Keratinocyte (primary cell): Measurements from ENCODE around the gene DCT. TPM values are rescaled to one million over a fixed set of nuclear protein-coding genes. Genes with fewer than 3 reads are reported as not detected.

Experiments used
- DNase-seq: peaks from one replicate; pipeline ENCODE4 v3.0.0-alpha.2; 2011; ENCODE audit warnings: low read depth, missing footprints, low spot score
- FAIRE-seq: peaks from 2 replicates; lab custom pipeline; 2011; peaks lifted over from hg19 to GRCh38; lab: Jason Lieb, UNC
- H2AFZ ChIP-seq: 2 replicates; pipeline ENCODE4 v1.6.0; 2012; ENCODE audit warnings: low read length, control low read depth, inconsistent platforms; ENCODE audit not compliant: control insufficient read depth
- H3K27ac ChIP-seq: 2 replicates; pipeline ENCODE4 v1.5.1; 2011; ENCODE audit warnings: low read length; ENCODE audit not compliant: control insufficient read depth, insufficient read depth
- H3K27me3 ChIP-seq: 3 replicates; pipeline ENCODE4 v1.6.0; 2011; ENCODE audit warnings: low read length; ENCODE audit not compliant: control insufficient read depth, insufficient read depth; ENCODE audit errors: extremely low read depth
- H3K36me3 ChIP-seq, 2 experiments: 2 replicates in 1 of 2; 3 replicates in 1 of 2; pipeline ENCODE4 v1.5.1; 2011; ENCODE audit warnings: low read length in 2 of 2, mild to moderate bottlenecking in 1 of 2; ENCODE audit not compliant: control insufficient read depth in 2 of 2, insufficient read depth in 2 of 2; ENCODE audit errors: extremely low read depth in 1 of 2
- H3K4me1 ChIP-seq: 3 replicates; pipeline ENCODE4 v1.5.1; 2011; ENCODE audit warnings: low read length; ENCODE audit not compliant: control insufficient read depth, insufficient read depth; ENCODE audit errors: extremely low read depth
- H3K4me2 ChIP-seq: 3 replicates; pipeline ENCODE4 v1.6.0; 2011; ENCODE audit warnings: low read depth, low read length; ENCODE audit not compliant: control insufficient read depth, insufficient read depth; ENCODE audit errors: extremely low read depth
- H3K4me3 ChIP-seq, 3 experiments: fragments of 200-600 bp in 1 of 3; sonication (generic) in 1 of 3; 2 replicates in 2 of 3; 3 replicates in 1 of 3; pipeline ENCODE4 v1.5.1; 2011 to 2016; ENCODE audit warnings: low read length in 3 of 3, mild to moderate bottlenecking in 3 of 3, control low read depth in 2 of 3, inconsistent platforms in 1 of 3, low read depth in 1 of 3, mixed read lengths in 1 of 3, mixed run types in 1 of 3, moderate library complexity in 1 of 3; ENCODE audit not compliant: control insufficient read depth in 2 of 3, insufficient read depth in 2 of 3; ENCODE audit errors: extremely low read depth in 1 of 3
- H3K79me2 ChIP-seq: 2 replicates; pipeline ENCODE4 v1.6.0; 2012; ENCODE audit warnings: low read length; ENCODE audit not compliant: control insufficient read depth, insufficient read depth
- H3K9ac ChIP-seq: 3 replicates; pipeline ENCODE4 v1.6.0; 2011; ENCODE audit warnings: low read length; ENCODE audit not compliant: control insufficient read depth, insufficient read depth; ENCODE audit errors: extremely low read depth
- H3K9me1 ChIP-seq: 3 replicates; pipeline ENCODE4 v1.6.0; 2011; ENCODE audit warnings: low read length; ENCODE audit not compliant: control insufficient read depth, insufficient read depth; ENCODE audit errors: extremely low read depth
- H3K9me3 ChIP-seq: 2 replicates; pipeline ENCODE4 v1.5.1; 2012; ENCODE audit warnings: low read depth, low read length; ENCODE audit not compliant: control insufficient read depth
- H4K20me1 ChIP-seq: 3 replicates; pipeline ENCODE4 v1.6.0; 2011; ENCODE audit warnings: low read length; ENCODE audit not compliant: control insufficient read depth, insufficient read depth; ENCODE audit errors: extremely low read depth
- EZH2 ChIP-seq: IDR thresholded peaks from one replicate; pipeline ENCODE4 v1.6.1; 2012; ENCODE audit warnings: inconsistent platforms, mild to moderate bottlenecking, low read length, moderate library complexity
- dilution Hi-C: fragments of 300-500 bp; cut with MboI; formaldehyde crosslinking; loops from one replicate; pipeline ENCODE4 v1.7.0; 2020; ENCODE audit warnings: low sequenced_read_pairs; ENCODE audit not compliant: extremely low pct_ligation_motif_present
- polyA plus RNA-seq, 5 experiments: library from polyadenylated mRNA; depleted of rRNA in 3 of 5; stranded (reverse) in 3 of 5; stranded (forward) in 1 of 5; unstranded in 1 of 5; fragments of >200 nt; gene quantifications; 1 replicate in 1 of 5; 2 replicates in 3 of 5; 3 replicates in 1 of 5; pipeline versions ENCODE4 v1.2.1 to v1.2.3, GENCODE V29; 2011 to 2012; ENCODE audit warnings: missing spikeins in 2 of 5, low read depth in 1 of 5, low replicate concordance in 1 of 5
- TF ChIP-seq, protein P1 (sequence below), 3 experiments: IDR thresholded peaks in 1 of 3; conservative IDR thresholded peaks in 1 of 3; optimal IDR thresholded peaks in 1 of 3; 2 replicates in 2 of 3; 3 replicates in 1 of 3; pipeline versions ENCODE3 to v1.5.1; 2011; ENCODE audit warnings: low read length in 3 of 3, mild to moderate bottlenecking in 3 of 3, moderate library complexity in 2 of 3, control low read depth in 1 of 3, inconsistent platforms in 1 of 3; ENCODE audit not compliant: insufficient read depth in 2 of 3; ENCODE audit errors: extremely low read depth in 1 of 3

The DCT gene
- polyA plus RNA-seq, 1 donor (not counting 4 experiments of a cell fraction or from before 2014, with no cell fraction given): 0.04 TPM

DNA sequence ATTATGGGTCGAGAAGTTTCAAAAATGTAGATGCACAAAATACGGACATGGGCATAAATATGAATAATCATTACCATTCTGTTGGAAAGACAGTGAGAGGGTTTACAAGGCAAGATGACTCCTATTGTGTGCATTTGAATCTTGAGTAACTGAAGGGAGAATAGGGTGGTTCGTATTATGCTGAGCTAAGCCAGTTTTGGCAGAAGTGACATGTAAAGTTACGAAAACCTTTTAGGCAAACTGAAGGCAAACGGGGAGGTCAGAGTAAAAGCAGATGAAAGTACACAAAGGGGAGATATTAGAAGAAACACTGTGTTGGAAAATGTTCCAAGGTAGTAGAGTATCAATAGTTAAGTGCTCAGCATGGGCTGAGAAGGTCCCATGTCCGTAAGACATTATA is 16.8 kb downstream of the DCT start:
- no peak for FAIRE-seq
- Histone ChIP-seq H3K4me1 (no peaks in the 10 kb centered on the region), H2AFZ (no peak overlapping the region), H3K27me3 (no peaks in the 10 kb centered on the region), H3K9me3 (no peaks in the 10 kb centered on the region), H3K27ac (no peak overlapping the region), H4K20me1 (no peaks in the 10 kb centered on the region), H3K9ac (no peak overlapping the region), H3K4me2 (no peak overlapping the region), H3K36me3 (no peaks in the 10 kb centered on the region), H3K79me2 (no peaks in the 10 kb centered on the region), H3K4me3 (no peak overlapping the region), H3K9me1 (no peaks in the 10 kb centered on the region)
- dilution Hi-C loops: no loop called here
- TF ChIP-seq, protein P1, sequence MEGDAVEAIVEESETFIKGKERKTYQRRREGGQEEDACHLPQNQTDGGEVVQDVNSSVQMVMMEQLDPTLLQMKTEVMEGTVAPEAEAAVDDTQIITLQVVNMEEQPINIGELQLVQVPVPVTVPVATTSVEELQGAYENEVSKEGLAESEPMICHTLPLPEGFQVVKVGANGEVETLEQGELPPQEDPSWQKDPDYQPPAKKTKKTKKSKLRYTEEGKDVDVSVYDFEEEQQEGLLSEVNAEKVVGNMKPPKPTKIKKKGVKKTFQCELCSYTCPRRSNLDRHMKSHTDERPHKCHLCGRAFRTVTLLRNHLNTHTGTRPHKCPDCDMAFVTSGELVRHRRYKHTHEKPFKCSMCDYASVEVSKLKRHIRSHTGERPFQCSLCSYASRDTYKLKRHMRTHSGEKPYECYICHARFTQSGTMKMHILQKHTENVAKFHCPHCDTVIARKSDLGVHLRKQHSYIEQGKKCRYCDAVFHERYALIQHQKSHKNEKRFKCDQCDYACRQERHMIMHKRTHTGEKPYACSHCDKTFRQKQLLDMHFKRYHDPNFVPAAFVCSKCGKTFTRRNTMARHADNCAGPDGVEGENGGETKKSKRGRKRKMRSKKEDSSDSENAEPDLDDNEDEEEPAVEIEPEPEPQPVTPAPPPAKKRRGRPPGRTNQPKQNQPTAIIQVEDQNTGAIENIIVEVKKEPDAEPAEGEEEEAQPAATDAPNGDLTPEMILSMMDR (optimal IDR thresholded peaks at IDR 0.05 in 1 of 3, IDR thresholded peaks at IDR 0.05 in 1 of 3, conservative IDR thresholded peaks at IDR 0.05 in 1 of 3; ENCODE audit: extremely low read depth in 1 of 3, insufficient read depth in 2 of 3, low read length in 3 of 3): no peak
- no peak for TF ChIP-seq EZH2
- no peak for DNase-seq

DNA sequence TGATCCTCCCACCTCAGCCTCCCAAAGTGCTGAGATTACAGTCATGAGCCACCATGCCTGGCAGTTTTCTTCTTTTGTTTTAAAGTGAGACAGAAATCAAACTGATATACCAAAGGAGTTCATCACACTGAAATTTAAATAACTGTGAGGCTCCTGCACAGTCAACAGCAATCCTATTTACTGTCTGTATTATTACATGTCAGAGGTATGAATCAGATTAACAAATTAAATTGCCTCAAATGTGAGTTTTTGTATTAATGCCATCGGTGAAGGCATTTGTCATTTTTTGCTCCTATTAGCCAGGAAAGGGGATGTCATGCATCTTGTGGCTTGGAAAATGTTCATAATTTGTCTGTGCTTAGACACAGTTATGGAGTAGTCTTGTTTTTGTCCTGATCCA is 20.4 kb downstream of the DCT start:
- no peaks in the 10 kb centered on the region for H4K20me1 ChIP-seq
- DNase-seq: no peak
- no peak for FAIRE-seq
- H3K36me3 ChIP-seq: no peaks in the 10 kb centered on the region
- H3K9me1 ChIP-seq: no peaks in the 10 kb centered on the region
- no peaks in the 10 kb centered on the region for H3K27me3 ChIP-seq
- no peak overlapping the region for H3K9ac ChIP-seq
- TF ChIP-seq, protein P1 (optimal IDR thresholded peaks at IDR 0.05 in 1 of 3, IDR thresholded peaks at IDR 0.05 in 1 of 3, conservative IDR thresholded peaks at IDR 0.05 in 1 of 3; ENCODE audit: extremely low read depth in 1 of 3, insufficient read depth in 2 of 3, low read length in 3 of 3): no peak
- no peak for TF ChIP-seq EZH2
- H2AFZ ChIP-seq: no peak overlapping the region
- H3K27ac ChIP-seq: no peak overlapping the region
- no peak overlapping the region for H3K4me3 ChIP-seq
- H3K4me2 ChIP-seq: no peak overlapping the region
- H3K79me2 ChIP-seq: no peaks in the 10 kb centered on the region
- dilution Hi-C loops: no loop called here
- no peaks in the 10 kb centered on the region for H3K9me3 ChIP-seq
- H3K4me1 ChIP-seq: no peaks in the 10 kb centered on the region
